CD4-positive, CD25-positive, alpha-beta regulatory T cell (primary cell): ENCODE data around the gene SSR3. TPM values are rescaled to one million over a fixed set of nuclear protein-coding genes. Genes with fewer than 3 reads are reported as not detected.
"Not testable (repeated sequence)": the region's sequence is repeated elsewhere in the genome, so short reads cannot be mapped to it uniquely, and the experiment has no call there.

ENCODE experiments used
- ATAC-seq, 2 donors: fragments of 150-1000 bp; cut with Tn5 transposase; one replicate each; pipeline ENCODE4 v1.10.0; 2021; ENCODE audit warnings: low read depth in 2 of 2, moderate number of reproducible peaks in 2 of 2, moderate library complexity in 1 of 2
- DNase-seq, 3 donors: peaks; one replicate each; pipeline versions ENCODE4 v3.0.0 to v3.0.0-alpha.2; 2012 to 2022; ENCODE audit warnings: mixed read lengths in 1 of 3
- H3K27ac ChIP-seq: one replicate; pipeline ENCODE4 v1.7.0; 2013; ENCODE audit warnings: mild to moderate bottlenecking, low read length; ENCODE audit not compliant: insufficient read depth, poor library complexity, severe bottlenecking
- H3K27me3 ChIP-seq: one replicate; pipeline ENCODE4 v1.7.0; 2013; ENCODE audit warnings: low read length; ENCODE audit not compliant: control insufficient read depth, insufficient read depth
- H3K36me3 ChIP-seq: one replicate; pipeline ENCODE4 v1.7.0; 2013; ENCODE audit warnings: mild to moderate bottlenecking, low read length, moderate library complexity; ENCODE audit not compliant: control insufficient read depth, insufficient read depth
- H3K4me1 ChIP-seq: 2 replicates; pipeline ENCODE4 v1.7.0; 2013; ENCODE audit warnings: mild to moderate bottlenecking, low read length; ENCODE audit not compliant: insufficient read depth, control insufficient read depth, poor library complexity, severe bottlenecking
- H3K4me3 ChIP-seq: one replicate; pipeline ENCODE4 v1.7.0; 2013; ENCODE audit warnings: low read depth, mild to moderate bottlenecking, low read length, moderate library complexity
- H3K9me3 ChIP-seq, 2 experiments: 1 replicate in 1 of 2; 2 replicates in 1 of 2; pipeline ENCODE4 v1.7.0; 2013; ENCODE audit warnings: low read length in 2 of 2, mild to moderate bottlenecking in 1 of 2, moderate library complexity in 1 of 2; ENCODE audit not compliant: control insufficient read depth in 2 of 2
- H3K27ac Mint-ChIP-seq, 3 donors: one replicate each; pipeline ENCODE4 v1.8.0; 2020 to 2022; ENCODE audit warnings: mild to moderate bottlenecking in 3 of 3, mixed read lengths in 3 of 3, moderate library complexity in 2 of 3
- H3K27me3 Mint-ChIP-seq: one replicate; pipeline ENCODE4 v1.8.0; 2022; ENCODE audit warnings: mild to moderate bottlenecking, mixed read lengths
- H3K36me3 Mint-ChIP-seq: one replicate; pipeline ENCODE4 v1.8.0; 2020; ENCODE audit warnings: mixed read lengths
- H3K4me1 Mint-ChIP-seq, 4 donors: one replicate each; pipeline ENCODE4 v1.8.0; 2020 to 2022; ENCODE audit warnings: mixed read lengths in 4 of 4, mild to moderate bottlenecking in 1 of 4
- H3K4me3 Mint-ChIP-seq, 4 donors: one replicate each; pipeline ENCODE4 v1.8.0; 2020 to 2022; ENCODE audit warnings: mild to moderate bottlenecking in 4 of 4, mixed read lengths in 4 of 4, moderate library complexity in 3 of 4
- H3K9me3 Mint-ChIP-seq, 7 donors: one replicate each; pipeline ENCODE4 v1.8.0; 2020 to 2022; ENCODE audit warnings: mixed read lengths in 7 of 7, mild to moderate bottlenecking in 3 of 7, moderate library complexity in 2 of 7
- polyA plus RNA-seq, 4 donors: library from polyadenylated mRNA; unstranded; fragments of 300-500 nt; fragmentation: Illumina TruSeq; gene quantifications; one replicate each; pipeline ENCODE4 v1.2.3, GENCODE V29; 2021
- total RNA-seq: library from RNA; stranded (reverse); gene quantifications from one replicate; pipeline ENCODE4 v1.2.3, GENCODE V29; 2022

Gene SSR3
- total and polyA plus RNA-seq, 5 donors from 2014 or later: 73.9 to 183 (median 134) TPM

DNA sequence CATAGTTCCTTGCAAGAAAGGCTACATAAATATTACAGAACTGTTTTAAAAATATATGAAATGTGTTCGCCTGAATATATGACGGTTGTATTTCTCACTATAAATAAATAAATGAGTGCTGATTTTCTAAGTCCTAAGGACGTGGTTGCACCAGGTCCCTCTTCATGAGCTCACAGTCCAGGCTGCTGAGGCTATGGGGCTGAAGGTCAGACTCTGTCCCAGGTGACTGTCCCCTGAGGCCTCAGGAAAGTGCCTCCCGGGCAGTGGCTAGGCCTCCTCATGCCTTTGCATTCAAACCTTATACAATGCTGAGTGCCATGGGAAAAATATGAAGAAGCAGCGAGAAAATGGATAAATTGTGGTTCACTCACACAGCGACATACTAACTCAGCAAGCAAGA, 43.5 kb upstream of the SSR3 start:
- Mint-ChIP-seq H3K27me3 (peaks cover 11% of the 10 kb centered on the region), H3K4me3 (no peak overlapping the region)
- ATAC-seq: no peak

DNA sequence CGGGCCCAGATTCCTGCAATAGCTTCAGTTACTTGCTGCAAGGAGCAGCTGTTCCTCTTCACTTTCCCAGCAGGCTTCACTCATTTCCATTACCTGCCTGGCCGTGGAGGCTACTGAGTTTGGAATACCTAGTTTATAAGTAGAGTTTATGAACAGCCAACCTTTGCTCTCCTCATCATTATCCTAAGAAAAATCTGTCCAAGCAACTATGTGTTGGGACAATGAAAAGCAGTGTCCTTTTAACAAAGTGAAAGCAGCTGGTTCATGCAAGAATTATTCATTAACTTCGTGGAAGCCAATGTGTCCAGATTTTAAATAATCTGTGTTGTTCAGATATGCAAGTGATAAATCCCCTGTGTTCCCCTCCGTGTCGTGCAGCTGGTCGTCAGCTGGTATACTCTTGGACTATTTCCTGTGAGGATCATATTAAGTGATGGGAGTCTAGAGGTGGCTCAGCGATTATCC, 39.3 kb upstream of the SSR3 start:
- ATAC-seq (no peak), DNase-seq (no peak)
- Mint-ChIP-seq H3K27me3 (peaks cover 9% of the 10 kb centered on the region), H3K9me3 (peaks cover 0 to 10% (median 0%) of the 10 kb centered on the region in 7 donors), H3K4me1 (no peaks in the 10 kb centered on the region), H3K36me3 (no peaks in the 10 kb centered on the region), H3K27ac (no peak overlapping the region), H3K4me3 (no peak overlapping the region)
- no peak overlapping the region for H3K4me3 ChIP-seq
- H3K36me3 ChIP-seq: no peaks in the 10 kb centered on the region
- H3K27me3 ChIP-seq: peaks cover 5% of the 10 kb centered on the region
- H3K27ac ChIP-seq: no peak overlapping the region
- H3K9me3 ChIP-seq: no peaks in the 10 kb centered on the region
- H3K4me1 ChIP-seq: no peaks in the 10 kb centered on the region

More for the DNA sequence above, 43.5 kb upstream of the SSR3 start:
- H3K36me3 Mint-ChIP-seq: no peaks in the 10 kb centered on the region
- H3K36me3 ChIP-seq: no peaks in the 10 kb centered on the region
- H3K4me1 Mint-ChIP-seq: no peaks in the 10 kb centered on the region
- no peak for DNase-seq
- H3K9me3 Mint-ChIP-seq: peaks cover 0 to 2% (median 0%) of the 10 kb centered on the region in 7 donors
- no peaks in the 10 kb centered on the region for H3K9me3 ChIP-seq
- no peak overlapping the region for H3K27ac ChIP-seq
- no peak overlapping the region for H3K4me3 ChIP-seq
- no peaks in the 10 kb centered on the region for H3K4me1 ChIP-seq
- no peak overlapping the region for H3K27ac Mint-ChIP-seq
- H3K27me3 ChIP-seq: peaks cover under 1% of the 10 kb centered on the region

DNA sequence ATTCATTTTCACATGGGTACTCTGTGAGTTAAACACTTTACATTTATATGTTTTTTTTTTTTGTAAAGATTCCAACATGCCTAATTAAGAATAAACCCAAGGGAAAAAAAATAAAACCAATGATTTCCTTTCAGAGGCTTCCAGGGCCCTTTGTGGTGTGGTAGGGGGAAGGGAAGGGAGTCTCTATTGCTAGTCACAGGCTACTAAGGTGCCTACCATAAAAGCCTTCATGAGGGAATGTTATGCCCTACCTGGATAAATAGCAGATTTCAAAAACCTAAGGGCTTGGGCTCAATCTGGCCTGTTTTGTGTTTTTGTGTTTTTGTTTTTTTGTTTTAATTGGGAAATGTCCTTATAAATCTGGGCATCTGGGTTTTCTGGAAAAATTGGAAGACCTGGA, 38.9 kb upstream of the SSR3 start:
- Mint-ChIP-seq H3K4me1 (no peaks in the 10 kb centered on the region), H3K36me3 (no peaks in the 10 kb centered on the region), H3K27me3 (peaks cover 14% of the 10 kb centered on the region), H3K27ac (no peak overlapping the region), H3K9me3 (peaks cover 0 to 10% (median 0%) of the 10 kb centered on the region in 7 donors), H3K4me3 (no peak overlapping the region)
- DNase-seq (no peak), ATAC-seq (no peak)
- Histone ChIP-seq H3K36me3 (no peaks in the 10 kb centered on the region), H3K4me1 (no peaks in the 10 kb centered on the region), H3K9me3 (no peaks in the 10 kb centered on the region), H3K27me3 (peaks cover 5% of the 10 kb centered on the region), H3K27ac (no peak overlapping the region), H3K4me3 (no peak overlapping the region)

DNA sequence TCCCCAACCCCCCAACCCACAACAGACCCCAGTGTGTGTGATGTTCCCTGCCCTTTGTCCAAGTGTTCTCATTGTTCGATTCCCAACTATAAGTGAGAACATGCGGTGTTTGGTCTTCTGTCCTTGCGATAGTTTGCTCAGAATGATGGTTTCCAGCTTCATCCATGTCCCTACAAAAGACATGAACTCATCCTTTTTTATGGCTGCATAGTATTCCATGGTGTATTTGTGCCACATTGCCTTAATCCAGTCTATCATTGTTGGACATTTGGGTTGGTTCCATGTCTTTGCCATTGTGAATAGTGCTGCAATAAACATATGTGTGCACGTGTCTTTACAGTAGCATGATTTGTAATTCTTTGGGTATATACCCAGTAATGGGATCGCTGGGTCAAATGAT, 34.9 kb upstream of the SSR3 start:
- H3K4me3 Mint-ChIP-seq, H3K4me1 Mint-ChIP-seq, H3K27me3 ChIP-seq, H3K27ac ChIP-seq, H3K36me3 ChIP-seq, DNase-seq, H3K4me1 ChIP-seq, H3K27ac Mint-ChIP-seq, H3K4me3 ChIP-seq, ATAC-seq, H3K36me3 Mint-ChIP-seq, H3K9me3 ChIP-seq: not testable (repeated sequence)
- Mint-ChIP-seq H3K27me3 (peaks cover 20% of the 10 kb centered on the region), H3K9me3 (peaks cover 0 to 10% (median 0%) of the 10 kb centered on the region in 7 donors)

DNA sequence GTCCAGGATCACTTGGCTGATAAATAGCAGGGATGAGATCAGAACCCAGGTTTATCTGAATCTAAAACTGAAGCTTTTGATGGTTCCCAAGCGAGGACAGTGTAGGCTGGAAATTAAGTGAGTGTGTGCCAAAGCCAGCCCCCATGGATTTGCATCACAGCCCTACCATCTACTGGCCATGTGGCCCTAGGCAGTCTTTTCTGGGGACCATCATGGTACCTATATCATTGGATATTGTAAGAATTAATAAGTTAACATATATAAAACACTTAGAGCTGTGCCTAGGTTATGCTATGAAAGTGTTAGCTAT, 32.8 kb upstream of the SSR3 start:
- Histone ChIP-seq H3K4me1 (no peaks in the 10 kb centered on the region), H3K36me3 (no peaks in the 10 kb centered on the region), H3K4me3 (no peak overlapping the region), H3K27ac (no peak overlapping the region), H3K9me3 (no peaks in the 10 kb centered on the region), H3K27me3 (peaks cover 2% of the 10 kb centered on the region)
- Mint-ChIP-seq H3K4me3 (peak overlapping the region in 1 of 4 donors; percentile 52), H3K27me3 (peaks cover 27% of the 10 kb centered on the region), H3K9me3 (peaks cover 0 to 10% (median 1%) of the 10 kb centered on the region in 7 donors), H3K27ac (no peak overlapping the region), H3K4me1 (no peaks in the 10 kb centered on the region), H3K36me3 (no peaks in the 10 kb centered on the region)
- no peak for DNase-seq
- ATAC-seq: no peak

DNA sequence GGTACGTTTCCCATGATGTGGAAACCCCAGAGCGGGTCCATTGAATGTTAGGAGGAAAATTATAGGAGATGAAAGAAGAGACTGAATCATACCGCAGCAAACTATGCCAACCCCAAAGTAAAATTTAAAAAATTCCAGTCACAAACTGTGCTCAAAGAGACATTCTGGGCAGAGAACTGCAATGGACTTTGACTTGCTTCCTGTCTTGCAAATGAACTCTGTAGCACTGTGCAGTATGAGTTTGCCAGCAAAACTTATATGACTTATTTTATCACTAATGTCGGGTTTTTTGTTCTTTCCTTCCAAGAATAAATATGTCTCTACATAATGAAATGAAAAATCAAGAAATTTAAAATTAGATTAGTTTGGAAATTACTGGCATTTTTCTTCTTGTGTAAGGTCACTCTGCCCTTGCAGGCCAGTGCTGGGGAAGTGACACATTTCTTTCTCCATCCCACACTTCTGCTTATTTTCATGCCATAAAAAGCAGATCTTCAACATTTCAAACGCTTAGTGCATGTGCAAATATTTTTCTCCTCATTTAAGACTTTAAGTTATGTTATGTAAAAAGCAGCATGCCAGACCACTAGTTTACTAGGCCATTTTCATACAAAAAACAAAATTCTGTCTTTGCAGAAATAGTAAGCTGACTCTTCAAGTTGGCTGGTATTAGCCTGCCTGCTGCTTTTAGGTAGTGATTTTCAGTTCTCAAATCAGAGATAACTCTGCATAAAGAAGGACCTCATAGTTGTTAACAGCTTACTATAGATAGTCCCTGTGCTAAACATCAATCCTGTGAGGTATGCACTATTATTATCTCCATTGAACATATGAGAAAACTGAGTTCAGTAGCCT, 32.2 kb upstream of the SSR3 start:
- H3K27ac ChIP-seq: no peak overlapping the region
- DNase-seq (no peak), ATAC-seq (no peak)
- Mint-ChIP-seq H3K36me3 (no peaks in the 10 kb centered on the region), H3K4me3 (no peak overlapping the region), H3K27ac (no peak overlapping the region), H3K4me1 (no peaks in the 10 kb centered on the region), H3K9me3 (peaks cover 0 to 10% (median 1%) of the 10 kb centered on the region in 7 donors), H3K27me3 (peaks cover 27% of the 10 kb centered on the region)
- H3K27me3 ChIP-seq: peaks cover 2% of the 10 kb centered on the region
- H3K36me3 ChIP-seq: no peaks in the 10 kb centered on the region
- no peak overlapping the region for H3K4me3 ChIP-seq
- H3K9me3 ChIP-seq: no peaks in the 10 kb centered on the region
- no peaks in the 10 kb centered on the region for H3K4me1 ChIP-seq

DNA sequence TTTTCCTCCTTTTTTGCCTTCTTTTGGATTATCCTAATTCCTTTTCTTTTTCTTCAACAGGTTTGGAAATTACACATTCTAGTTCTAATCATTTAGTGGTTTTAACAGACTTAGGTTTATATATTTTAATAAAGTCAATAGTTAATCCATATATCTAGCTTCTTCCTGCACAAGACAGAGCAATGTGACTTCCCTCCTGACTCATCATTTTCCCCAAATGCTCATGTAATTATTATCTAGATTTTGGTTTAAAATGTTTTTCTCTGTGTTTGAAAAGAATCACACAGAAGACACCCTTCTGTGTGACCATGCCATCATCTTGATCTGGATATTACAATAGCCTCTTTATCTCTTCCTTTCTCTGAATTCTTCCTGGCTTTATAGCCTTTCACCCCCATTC, 28.6 kb upstream of the SSR3 start:
- no peak overlapping the region for H3K4me3 Mint-ChIP-seq
- H3K9me3 Mint-ChIP-seq: peaks cover 0 to 6% (median 0%) of the 10 kb centered on the region in 7 donors
- H3K27ac ChIP-seq: no peak overlapping the region
- H3K4me3 ChIP-seq: no peak overlapping the region
- DNase-seq: no peak
- no peaks in the 10 kb centered on the region for H3K4me1 ChIP-seq
- no peaks in the 10 kb centered on the region for H3K36me3 Mint-ChIP-seq
- H3K36me3 ChIP-seq: no peaks in the 10 kb centered on the region
- no peaks in the 10 kb centered on the region for H3K9me3 ChIP-seq
- ATAC-seq: no peak
- H3K4me1 Mint-ChIP-seq: no peaks in the 10 kb centered on the region
- H3K27me3 ChIP-seq: peaks cover 2% of the 10 kb centered on the region
- H3K27me3 Mint-ChIP-seq: peaks cover 39% of the 10 kb centered on the region
- no peak overlapping the region for H3K27ac Mint-ChIP-seq
